HL-60 (cell line): ENCODE data around the gene RNU5D-1.

ENCODE experiments used
- GABPA ChIP-seq: IDR thresholded peaks from 2 replicates; pipeline ENCODE4 v1.6.1; 2012; ENCODE audit warnings: low read depth
- POLR2AphosphoS5 ChIP-seq: IDR thresholded peaks from 2 replicates; pipeline ENCODE4 v1.6.1; 2012; ENCODE audit warnings: low read depth
- TF ChIP-seq, protein P1 (sequence below): IDR thresholded peaks from one replicate; pipeline ENCODE4 v1.5.1; 2011; ENCODE audit warnings: low read length, control low read depth, inconsistent platforms; ENCODE audit not compliant: insufficient read depth
- TF ChIP-seq, protein P2 (sequence below): IDR thresholded peaks from 2 replicates; pipeline ENCODE4 v1.6.1; 2012; ENCODE audit warnings: low read depth; ENCODE audit not compliant: insufficient replicate concordance

DNA sequence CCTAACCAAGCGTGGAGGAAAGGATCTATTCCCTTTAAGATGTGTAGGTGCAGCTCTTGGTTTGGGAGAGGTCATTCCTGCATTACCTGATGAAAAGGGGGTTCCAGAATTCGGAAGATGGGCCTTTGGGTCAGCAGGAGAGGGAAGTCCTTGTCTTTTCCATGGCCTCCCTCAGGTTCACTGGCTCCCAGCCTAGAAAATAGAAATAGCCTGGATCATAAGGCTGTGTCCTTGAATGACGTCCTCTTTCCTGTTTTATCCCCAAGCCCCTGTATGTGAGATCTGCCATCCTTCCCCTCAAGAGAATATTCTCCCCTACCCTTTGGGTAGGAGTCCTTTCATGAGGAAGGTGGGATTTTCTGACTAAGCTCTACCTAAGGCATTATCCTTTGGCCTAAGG lies 29.9 kb upstream of the RNU5D-1 start:
- TF ChIP-seq, protein P1, sequence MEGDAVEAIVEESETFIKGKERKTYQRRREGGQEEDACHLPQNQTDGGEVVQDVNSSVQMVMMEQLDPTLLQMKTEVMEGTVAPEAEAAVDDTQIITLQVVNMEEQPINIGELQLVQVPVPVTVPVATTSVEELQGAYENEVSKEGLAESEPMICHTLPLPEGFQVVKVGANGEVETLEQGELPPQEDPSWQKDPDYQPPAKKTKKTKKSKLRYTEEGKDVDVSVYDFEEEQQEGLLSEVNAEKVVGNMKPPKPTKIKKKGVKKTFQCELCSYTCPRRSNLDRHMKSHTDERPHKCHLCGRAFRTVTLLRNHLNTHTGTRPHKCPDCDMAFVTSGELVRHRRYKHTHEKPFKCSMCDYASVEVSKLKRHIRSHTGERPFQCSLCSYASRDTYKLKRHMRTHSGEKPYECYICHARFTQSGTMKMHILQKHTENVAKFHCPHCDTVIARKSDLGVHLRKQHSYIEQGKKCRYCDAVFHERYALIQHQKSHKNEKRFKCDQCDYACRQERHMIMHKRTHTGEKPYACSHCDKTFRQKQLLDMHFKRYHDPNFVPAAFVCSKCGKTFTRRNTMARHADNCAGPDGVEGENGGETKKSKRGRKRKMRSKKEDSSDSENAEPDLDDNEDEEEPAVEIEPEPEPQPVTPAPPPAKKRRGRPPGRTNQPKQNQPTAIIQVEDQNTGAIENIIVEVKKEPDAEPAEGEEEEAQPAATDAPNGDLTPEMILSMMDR = no peak
- TF ChIP-seq POLR2AphosphoS5 = no peak
- TF ChIP-seq, protein P2, sequence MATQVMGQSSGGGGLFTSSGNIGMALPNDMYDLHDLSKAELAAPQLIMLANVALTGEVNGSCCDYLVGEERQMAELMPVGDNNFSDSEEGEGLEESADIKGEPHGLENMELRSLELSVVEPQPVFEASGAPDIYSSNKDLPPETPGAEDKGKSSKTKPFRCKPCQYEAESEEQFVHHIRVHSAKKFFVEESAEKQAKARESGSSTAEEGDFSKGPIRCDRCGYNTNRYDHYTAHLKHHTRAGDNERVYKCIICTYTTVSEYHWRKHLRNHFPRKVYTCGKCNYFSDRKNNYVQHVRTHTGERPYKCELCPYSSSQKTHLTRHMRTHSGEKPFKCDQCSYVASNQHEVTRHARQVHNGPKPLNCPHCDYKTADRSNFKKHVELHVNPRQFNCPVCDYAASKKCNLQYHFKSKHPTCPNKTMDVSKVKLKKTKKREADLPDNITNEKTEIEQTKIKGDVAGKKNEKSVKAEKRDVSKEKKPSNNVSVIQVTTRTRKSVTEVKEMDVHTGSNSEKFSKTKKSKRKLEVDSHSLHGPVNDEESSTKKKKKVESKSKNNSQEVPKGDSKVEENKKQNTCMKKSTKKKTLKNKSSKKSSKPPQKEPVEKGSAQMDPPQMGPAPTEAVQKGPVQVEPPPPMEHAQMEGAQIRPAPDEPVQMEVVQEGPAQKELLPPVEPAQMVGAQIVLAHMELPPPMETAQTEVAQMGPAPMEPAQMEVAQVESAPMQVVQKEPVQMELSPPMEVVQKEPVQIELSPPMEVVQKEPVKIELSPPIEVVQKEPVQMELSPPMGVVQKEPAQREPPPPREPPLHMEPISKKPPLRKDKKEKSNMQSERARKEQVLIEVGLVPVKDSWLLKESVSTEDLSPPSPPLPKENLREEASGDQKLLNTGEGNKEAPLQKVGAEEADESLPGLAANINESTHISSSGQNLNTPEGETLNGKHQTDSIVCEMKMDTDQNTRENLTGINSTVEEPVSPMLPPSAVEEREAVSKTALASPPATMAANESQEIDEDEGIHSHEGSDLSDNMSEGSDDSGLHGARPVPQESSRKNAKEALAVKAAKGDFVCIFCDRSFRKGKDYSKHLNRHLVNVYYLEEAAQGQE = no peak
- no peak for TF ChIP-seq GABPA
